Caco-2 (cell line): ENCODE measurements around the gene KBTBD12. TPM values are rescaled to one million over a fixed set of nuclear protein-coding genes. Genes with fewer than 3 reads are reported as not detected.

Source experiments
- BruUV-seq: library from RNA; stranded (reverse); fragments of 400-500 nt; replicated peaks from 2 replicates; lab custom pipeline; 2021; lab: Mats Ljungman, UMichigan
- CTCF ChIA-PET: fragments of 300-600 bp; sonication (Branson Sonifier 250); formaldehyde crosslinking; loops from one replicate; lab custom pipeline; 2022; ENCODE audit warnings: antibody characterized with exemption; lab: Charles Lee
- POLR2A ChIA-PET: fragments of 300-600 bp; sonication (Branson Sonifier 250); formaldehyde crosslinking; loops from one replicate; lab custom pipeline; 2022; ENCODE audit warnings: antibody characterized with exemption; lab: Charles Lee
- DNase-seq, 2 experiments: peaks; one replicate each; pipeline versions ENCODE4 v3.0.0 to v3.0.0-alpha.2; 2020 to 2022
- H3K27me3 ChIP-seq: replicated peaks from 2 replicates; pipeline ENCODE4 v1.6.0; 2011; ENCODE audit warnings: low read length; ENCODE audit not compliant: control insufficient read depth, insufficient read depth
- H3K36me3 ChIP-seq: 2 replicates; pipeline ENCODE4 v1.5.1; 2011; ENCODE audit warnings: low read length; ENCODE audit not compliant: control insufficient read depth, insufficient read depth
- H3K4me1 ChIP-seq: fragments of 250-450 bp; sonication (Bioruptor Pico); 2 replicates; pipeline ENCODE4 v1.5.1; 2020; ENCODE audit warnings: mild to moderate bottlenecking
- H3K4me3 ChIP-seq: 2 replicates; pipeline ENCODE4 v1.5.1; 2011; ENCODE audit warnings: low read depth, mild to moderate bottlenecking, control low read depth, low read length
- H3K9me3 ChIP-seq: fragments of 250-450 bp; sonication (Bioruptor Pico); 2 replicates; pipeline ENCODE4 v1.5.1; 2020; ENCODE audit warnings: mild to moderate bottlenecking, moderate library complexity
- H3K27ac Mint-ChIP-seq: one replicate; pipeline ENCODE4 v1.8.0; 2022; ENCODE audit warnings: mixed read lengths; ENCODE audit not compliant: unreplicated experiment
- H3K27me3 Mint-ChIP-seq: one replicate; pipeline ENCODE4 v1.8.0; 2022; ENCODE audit warnings: mixed read lengths; ENCODE audit not compliant: insufficient read depth, unreplicated experiment
- H3K36me3 Mint-ChIP-seq: one replicate; pipeline ENCODE4 v1.8.0; 2022; ENCODE audit warnings: mild to moderate bottlenecking, mixed read lengths; ENCODE audit not compliant: insufficient read depth, unreplicated experiment
- H3K4me1 Mint-ChIP-seq: one replicate; pipeline ENCODE4 v1.8.0; 2022; ENCODE audit warnings: low read depth, mixed read lengths; ENCODE audit not compliant: unreplicated experiment
- H3K4me3 Mint-ChIP-seq: one replicate; pipeline ENCODE4 v1.8.0; 2022; ENCODE audit warnings: mild to moderate bottlenecking, moderate library complexity, mixed read lengths; ENCODE audit not compliant: unreplicated experiment
- H3K9me3 Mint-ChIP-seq: one replicate; pipeline ENCODE4 v1.8.0; 2022; ENCODE audit warnings: mixed read lengths; ENCODE audit not compliant: unreplicated experiment
- CTCF ChIP-seq, 2 experiments: fragments of 200-600 bp in 1 of 2; IDR thresholded peaks; 1 replicate in 1 of 2; 2 replicates in 1 of 2; pipeline versions ENCODE4 v1.5.1 to v1.8.0; 2011 to 2022; ENCODE audit warnings: antibody characterized with exemption in 1 of 2, control low read depth in 1 of 2, inconsistent platforms in 1 of 2, low read depth in 1 of 2, low read length in 1 of 2, mild to moderate bottlenecking in 1 of 2, moderate library complexity in 1 of 2; ENCODE audit not compliant: insufficient read depth in 1 of 2, severe bottlenecking in 1 of 2, unreplicated experiment in 1 of 2
- intact Hi-C: fragments of 100-400 bp; cut with micrococcal nuclease; formaldehyde crosslinking; loops from one replicate; pipeline ENCODE4 v1.10.0; 2022; ENCODE audit not compliant: unreplicated experiment
- total RNA-seq: library from RNA; stranded (reverse); gene quantifications from 2 replicates; pipeline ENCODE4 v1.2.3, GENCODE V29; 2022

Gene KBTBD12
- total RNA-seq, 1 experiment from 2014 or later, result not detected

GRCh38 chr3:127961963-127962362, 46.9 kb downstream of the KBTBD12 start:
- peaks cover 14% of the 10 kb centered on the region for H3K9me3 Mint-ChIP-seq
- CTCF ChIA-PET, result interaction anchor here (1.4 kb wide), 1 partner anchor 171 kb away, joined by 3 read pairs; no protein-coding TSS in a partner anchor
- peaks cover 10% of the 10 kb centered on the region for H3K27me3 Mint-ChIP-seq
- H3K4me3 ChIP-seq, result no peak overlapping the region
- no peak for TF ChIP-seq CTCF (IDR thresholded peaks at IDR 0.05; ENCODE audit: insufficient read depth in 1 of 2, low read depth in 1 of 2, low read length in 1 of 2, severe bottlenecking in 1 of 2, unreplicated experiment in 1 of 2)
- no peak overlapping the region for H3K4me3 Mint-ChIP-seq
- BruUV-seq, result no TSS peak
- no peaks in the 10 kb centered on the region for H3K27me3 ChIP-seq
- no peaks in the 10 kb centered on the region for H3K36me3 Mint-ChIP-seq
- POLR2A ChIA-PET, result no interaction called here
- intact Hi-C loops, result no loop called here
- DNase-seq, result peak; percentile 33 to 55
- H3K4me1 ChIP-seq, result peaks cover 17% of the 10 kb centered on the region
- peak overlapping the region; percentile 17 for H3K27ac Mint-ChIP-seq
- peaks cover 42% of the 10 kb centered on the region for H3K4me1 Mint-ChIP-seq
- H3K9me3 ChIP-seq, result no peaks in the 10 kb centered on the region
- H3K36me3 ChIP-seq, result no peaks in the 10 kb centered on the region

GRCh38 chr3:127962937-127963336, 47.9 kb downstream of the KBTBD12 start:
- no peak overlapping the region for H3K4me3 Mint-ChIP-seq
- no TSS peak for BruUV-seq
- ChIA-PET POLR2A (no interaction called here), CTCF (no interaction called here)
- no peak overlapping the region for H3K4me3 ChIP-seq
- H3K4me1 ChIP-seq, result peaks cover 17% of the 10 kb centered on the region
- H3K4me1 Mint-ChIP-seq, result peaks cover 37% of the 10 kb centered on the region
- H3K9me3 ChIP-seq, result no peaks in the 10 kb centered on the region
- intact Hi-C loops, result no loop called here
- H3K9me3 Mint-ChIP-seq, result peaks cover 14% of the 10 kb centered on the region
- H3K27ac Mint-ChIP-seq, result no peak overlapping the region
- TF ChIP-seq CTCF (IDR thresholded peaks at IDR 0.05; ENCODE audit: insufficient read depth in 1 of 2, low read depth in 1 of 2, low read length in 1 of 2, severe bottlenecking in 1 of 2, unreplicated experiment in 1 of 2), result no peak
- H3K27me3 ChIP-seq, result no peaks in the 10 kb centered on the region
- no peak for DNase-seq
- H3K36me3 Mint-ChIP-seq, result no peaks in the 10 kb centered on the region
- peaks cover 13% of the 10 kb centered on the region for H3K27me3 Mint-ChIP-seq
- no peaks in the 10 kb centered on the region for H3K36me3 ChIP-seq

- TF ChIP-seq CTCF (IDR thresholded peaks at IDR 0.05; ENCODE audit: insufficient read depth in 1 of 2, low read depth in 1 of 2, low read length in 1 of 2, severe bottlenecking in 1 of 2, unreplicated experiment in 1 of 2), result no peak
- CTCF ChIA-PET, result interaction anchor here (0.6 kb wide), 1 partner anchor 50 kb away, joined by 7 read pairs; no protein-coding TSS in a partner anchor
- Histone ChIP-seq H3K4me1 (peaks cover 12% of the 10 kb centered on the region), H3K9me3 (no peaks in the 10 kb centered on the region), H3K4me3 (no peak overlapping the region), H3K27me3 (no peaks in the 10 kb centered on the region), H3K36me3 (no peaks in the 10 kb centered on the region)
- BruUV-seq, result no TSS peak
- Mint-ChIP-seq H3K9me3 (peaks cover 14% of the 10 kb centered on the region), H3K27ac (no peak overlapping the region), H3K4me1 (peaks cover 30% of the 10 kb centered on the region), H3K36me3 (no peaks in the 10 kb centered on the region), H3K27me3 (peaks cover 13% of the 10 kb centered on the region), H3K4me3 (no peak overlapping the region)
- intact Hi-C loops, result no loop called here
- DNase-seq, result no peak
- POLR2A ChIA-PET, result no interaction called here
These were observed 49.0 kb downstream of the KBTBD12 start for GRCh38 chr3:127964053-127964452.
